ENCODE measurements around the gene GNAQ. TPM values are rescaled to one million over a fixed set of nuclear protein-coding genes. Genes with fewer than 3 reads are reported as not detected.

Gene GNAQ
- total RNA-seq, 6 experiments from 2014 or later = 41.6 to 45.8 (median 44.3) TPM

DNA sequence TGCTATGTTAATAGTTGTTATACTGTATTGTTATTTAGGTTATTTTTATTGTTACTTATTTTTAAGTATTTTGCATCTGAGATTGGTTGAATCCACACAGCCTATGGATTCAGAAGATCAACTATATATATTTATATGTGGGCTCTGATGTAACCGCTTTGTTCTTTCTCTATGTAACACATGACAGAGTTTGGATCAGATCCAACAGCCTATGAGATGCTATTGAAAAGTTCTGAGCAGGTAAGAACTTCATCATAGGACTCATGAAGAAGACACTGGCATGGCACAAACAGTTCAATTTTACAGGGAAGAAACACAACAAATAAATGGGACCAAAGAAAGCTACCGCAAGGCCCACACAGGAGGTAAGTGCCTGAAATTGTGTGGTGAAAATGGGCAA is 93.4 kb downstream of the GNAQ start:
- no peak for DNase-seq
- Mint-ChIP-seq H3K4me3 (no peak overlapping the region), H3K27ac (no peak overlapping the region), H3K27me3 (ENCODE audit: insufficient read depth) (no peaks in the 10 kb centered on the region), H3K36me3 (ENCODE audit: low read depth) (no peaks in the 10 kb centered on the region; the same call in none of the 2 replicates), H3K4me1 (ENCODE audit: low read depth) (peaks cover 8% of the 10 kb centered on the region), H3K9me3 (no peaks in the 10 kb centered on the region)
- TF ChIP-seq, protein P1, sequence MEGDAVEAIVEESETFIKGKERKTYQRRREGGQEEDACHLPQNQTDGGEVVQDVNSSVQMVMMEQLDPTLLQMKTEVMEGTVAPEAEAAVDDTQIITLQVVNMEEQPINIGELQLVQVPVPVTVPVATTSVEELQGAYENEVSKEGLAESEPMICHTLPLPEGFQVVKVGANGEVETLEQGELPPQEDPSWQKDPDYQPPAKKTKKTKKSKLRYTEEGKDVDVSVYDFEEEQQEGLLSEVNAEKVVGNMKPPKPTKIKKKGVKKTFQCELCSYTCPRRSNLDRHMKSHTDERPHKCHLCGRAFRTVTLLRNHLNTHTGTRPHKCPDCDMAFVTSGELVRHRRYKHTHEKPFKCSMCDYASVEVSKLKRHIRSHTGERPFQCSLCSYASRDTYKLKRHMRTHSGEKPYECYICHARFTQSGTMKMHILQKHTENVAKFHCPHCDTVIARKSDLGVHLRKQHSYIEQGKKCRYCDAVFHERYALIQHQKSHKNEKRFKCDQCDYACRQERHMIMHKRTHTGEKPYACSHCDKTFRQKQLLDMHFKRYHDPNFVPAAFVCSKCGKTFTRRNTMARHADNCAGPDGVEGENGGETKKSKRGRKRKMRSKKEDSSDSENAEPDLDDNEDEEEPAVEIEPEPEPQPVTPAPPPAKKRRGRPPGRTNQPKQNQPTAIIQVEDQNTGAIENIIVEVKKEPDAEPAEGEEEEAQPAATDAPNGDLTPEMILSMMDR (IDR thresholded peaks at IDR 0.05) = no peak

DNA sequence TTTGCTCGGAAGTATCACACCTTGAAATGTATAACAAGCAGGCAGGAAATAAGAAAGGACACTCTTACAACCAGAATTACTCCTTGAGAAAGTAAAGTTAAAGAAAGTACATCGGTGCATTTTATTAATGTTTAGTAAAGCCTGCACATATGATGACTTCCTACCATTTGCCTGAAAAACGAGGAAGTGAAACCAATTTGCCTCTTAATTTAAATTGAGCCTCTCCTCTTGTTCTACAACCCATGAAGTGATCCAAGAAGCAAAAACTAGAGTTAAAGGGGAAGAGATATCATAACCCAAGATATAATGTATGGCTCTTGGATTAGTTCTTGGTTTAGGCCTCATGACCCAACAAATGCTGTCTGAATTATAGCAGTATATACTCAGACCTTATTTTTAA is 95.6 kb downstream of the GNAQ start:
- peaks cover 22% of the 10 kb centered on the region for H3K4me1 Mint-ChIP-seq (ENCODE audit: low read depth)
- no peaks in the 10 kb centered on the region for H3K9me3 Mint-ChIP-seq
- H3K4me3 Mint-ChIP-seq = no peak overlapping the region
- no peak for DNase-seq
- no peak overlapping the region for H3K27ac Mint-ChIP-seq
- H3K27me3 Mint-ChIP-seq (ENCODE audit: insufficient read depth) = no peaks in the 10 kb centered on the region
- H3K36me3 Mint-ChIP-seq (ENCODE audit: low read depth) = peaks cover 5% of the 10 kb centered on the region
- TF ChIP-seq, protein P1 (IDR thresholded peaks at IDR 0.05) = no peak

DNA sequence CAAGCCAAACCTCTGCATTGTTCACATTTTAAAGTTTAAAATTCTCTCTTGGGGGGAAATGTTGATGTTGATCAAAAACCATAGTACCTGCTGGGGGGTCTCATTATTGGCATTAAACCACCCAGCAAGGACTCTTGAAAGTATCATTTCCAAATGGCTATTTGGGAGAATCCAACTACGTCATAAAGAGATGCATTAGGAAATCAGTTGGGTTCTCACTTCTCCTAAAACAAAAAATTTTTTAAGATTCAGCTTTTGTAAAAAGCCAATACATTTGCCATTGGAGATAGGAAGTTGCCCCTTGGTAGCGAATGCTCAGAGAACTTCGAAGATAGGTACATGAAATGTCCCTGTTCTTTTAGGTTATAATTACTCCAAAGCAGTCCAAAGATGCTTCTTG is 96.4 kb downstream of the GNAQ start:
- H3K27ac Mint-ChIP-seq = no peak overlapping the region
- H3K36me3 Mint-ChIP-seq (ENCODE audit: low read depth) = peaks cover 5% of the 10 kb centered on the region
- H3K27me3 Mint-ChIP-seq (ENCODE audit: insufficient read depth) = no peaks in the 10 kb centered on the region
- peaks cover 23% of the 10 kb centered on the region for H3K4me1 Mint-ChIP-seq (ENCODE audit: low read depth)
- DNase-seq = no peak
- no peaks in the 10 kb centered on the region for H3K9me3 Mint-ChIP-seq
- TF ChIP-seq, protein P1 (IDR thresholded peaks at IDR 0.05) = no peak
- no peak overlapping the region for H3K4me3 Mint-ChIP-seq

DNA sequence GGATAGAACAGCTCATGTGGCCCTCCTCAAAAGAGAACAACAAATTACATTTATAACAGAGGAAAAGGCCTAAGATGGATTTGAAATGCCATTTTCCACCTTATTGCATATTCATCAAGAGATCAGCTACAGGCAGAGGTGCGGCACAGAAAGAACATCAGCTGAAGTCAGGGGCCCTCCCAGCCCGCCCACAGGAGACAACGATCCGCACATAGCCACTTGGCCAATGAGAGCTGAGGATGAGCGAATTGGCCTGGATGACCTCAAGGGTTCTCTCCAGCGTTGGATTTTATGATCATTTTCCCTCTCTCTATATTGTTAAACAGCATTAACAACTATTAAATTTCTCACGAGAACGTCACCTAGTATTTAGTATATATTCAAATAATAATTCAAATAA is 97.6 kb downstream of the GNAQ start:
- no peak overlapping the region for H3K4me3 Mint-ChIP-seq
- H3K27me3 Mint-ChIP-seq (ENCODE audit: insufficient read depth) = no peaks in the 10 kb centered on the region
- no peaks in the 10 kb centered on the region for H3K9me3 Mint-ChIP-seq
- H3K36me3 Mint-ChIP-seq (ENCODE audit: low read depth) = peaks cover 5% of the 10 kb centered on the region
- peaks cover 23% of the 10 kb centered on the region for H3K4me1 Mint-ChIP-seq (ENCODE audit: low read depth)
- TF ChIP-seq, protein P1 (IDR thresholded peaks at IDR 0.05) = no peak
- DNase-seq = no peak
- no peak overlapping the region for H3K27ac Mint-ChIP-seq

DNA sequence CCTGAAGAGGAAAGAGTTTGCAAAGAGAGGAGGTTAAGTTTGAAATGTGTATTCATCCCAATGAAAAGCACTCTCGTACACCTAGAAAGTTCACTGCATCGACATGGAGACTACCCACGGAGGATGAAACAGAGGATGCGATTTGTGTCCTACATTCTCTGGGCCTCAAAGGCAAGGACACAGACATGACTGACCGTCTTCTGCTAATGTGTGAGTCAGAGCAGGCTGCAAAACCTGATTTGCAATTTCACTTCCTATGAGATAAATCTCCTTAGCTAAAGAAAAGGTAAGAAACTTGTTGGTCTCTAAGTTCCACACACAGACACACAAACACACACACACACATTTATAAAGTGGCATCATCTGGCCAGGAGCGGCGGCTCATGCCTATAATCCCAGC is 98.6 kb downstream of the GNAQ start:
- H3K4me3 Mint-ChIP-seq = no peak overlapping the region
- no peaks in the 10 kb centered on the region for H3K27me3 Mint-ChIP-seq (ENCODE audit: insufficient read depth)
- H3K4me1 Mint-ChIP-seq (ENCODE audit: low read depth) = peaks cover 27% of the 10 kb centered on the region
- TF ChIP-seq, protein P1 (IDR thresholded peaks at IDR 0.05) = no peak
- no peak for DNase-seq
- H3K9me3 Mint-ChIP-seq = no peaks in the 10 kb centered on the region
- no peak overlapping the region for H3K27ac Mint-ChIP-seq
- peaks cover 5% of the 10 kb centered on the region for H3K36me3 Mint-ChIP-seq (ENCODE audit: low read depth)

DNA sequence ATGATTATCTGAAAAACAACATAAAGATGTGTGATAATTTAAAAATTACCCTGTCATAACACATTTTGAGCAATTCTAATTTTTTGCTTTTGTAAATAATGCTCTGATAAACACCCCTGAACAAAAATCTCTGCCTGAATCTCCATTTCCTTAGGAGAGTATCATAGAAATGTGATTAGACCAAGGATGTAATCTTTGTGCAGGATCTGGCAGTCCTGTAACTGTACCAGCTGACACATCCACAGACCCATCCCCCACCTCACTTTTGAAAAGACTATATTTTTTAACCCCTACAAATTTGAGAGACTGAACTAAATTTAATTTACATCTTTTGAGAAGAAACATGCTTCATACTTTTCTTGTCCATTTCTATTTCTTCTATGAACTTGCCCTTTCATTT is 101.7 kb downstream of the GNAQ start:
- peaks cover 57% of the 10 kb centered on the region for H3K4me1 Mint-ChIP-seq (ENCODE audit: low read depth)
- H3K9me3 Mint-ChIP-seq = no peaks in the 10 kb centered on the region
- H3K27ac Mint-ChIP-seq = no peak overlapping the region
- TF ChIP-seq, protein P1 (IDR thresholded peaks at IDR 0.05) = no peak
- no peak overlapping the region for H3K4me3 Mint-ChIP-seq
- H3K27me3 Mint-ChIP-seq (ENCODE audit: insufficient read depth) = no peaks in the 10 kb centered on the region
- H3K36me3 Mint-ChIP-seq (ENCODE audit: low read depth) = peaks cover 5% of the 10 kb centered on the region; the same call in 1 of the 2 replicates
- no peak for DNase-seq

Data from HFFc6 (cell line).